Stimulated activated CD8-positive, alpha-beta memory T cell treated with anti-CD3 and anti-CD28 coated beads, Interleukin-7, amount 100 ng/mL, for 24 hours (primary cell): Measurements from ENCODE around the gene LCN10.

ENCODE experiments used
- DNase-seq: peaks from one replicate; pipeline ENCODE4 v3.0.0-alpha.2; 2020; ENCODE audit warnings: low read depth

The LCN10 gene

GRCh38 chr9:136754626-136755301 lies 12.0 kb upstream of the LCN10 start:
- no peak for DNase-seq

- DNase-seq, result no peak
Observed at GRCh38 chr9:136754059-136754572, 11.4 kb upstream of the LCN10 start.

- no peak for DNase-seq
Observed at GRCh38 chr9:136753371-136754058, 10.8 kb upstream of the LCN10 start.

DNA sequence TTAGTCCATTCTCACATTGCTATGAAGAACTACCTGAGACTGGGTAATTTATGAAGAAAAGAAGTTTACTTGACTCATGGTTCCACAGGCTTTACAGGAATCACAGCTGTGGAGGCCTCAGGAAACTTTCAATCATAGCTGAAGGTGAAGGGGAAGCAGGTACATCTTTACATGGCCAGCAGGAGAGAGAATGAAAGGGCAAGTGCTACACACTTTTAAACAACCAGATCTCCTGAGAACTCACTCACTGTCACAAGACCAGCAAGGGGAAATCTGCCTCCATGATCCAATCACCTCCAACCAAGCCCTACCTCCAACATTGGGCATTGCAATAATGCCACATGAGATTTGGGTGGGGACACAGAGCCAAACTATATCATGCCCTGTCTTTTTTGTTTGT lies 9.1 kb upstream of the LCN10 start:
- DNase-seq, result no peak

- no peak for DNase-seq
Observed at GRCh38 chr9:136751244-136751643, 8.5 kb upstream of the LCN10 start.

- no peak for DNase-seq
Observed at GRCh38 chr9:136750526-136750925, 7.8 kb upstream of the LCN10 start.

DNA sequence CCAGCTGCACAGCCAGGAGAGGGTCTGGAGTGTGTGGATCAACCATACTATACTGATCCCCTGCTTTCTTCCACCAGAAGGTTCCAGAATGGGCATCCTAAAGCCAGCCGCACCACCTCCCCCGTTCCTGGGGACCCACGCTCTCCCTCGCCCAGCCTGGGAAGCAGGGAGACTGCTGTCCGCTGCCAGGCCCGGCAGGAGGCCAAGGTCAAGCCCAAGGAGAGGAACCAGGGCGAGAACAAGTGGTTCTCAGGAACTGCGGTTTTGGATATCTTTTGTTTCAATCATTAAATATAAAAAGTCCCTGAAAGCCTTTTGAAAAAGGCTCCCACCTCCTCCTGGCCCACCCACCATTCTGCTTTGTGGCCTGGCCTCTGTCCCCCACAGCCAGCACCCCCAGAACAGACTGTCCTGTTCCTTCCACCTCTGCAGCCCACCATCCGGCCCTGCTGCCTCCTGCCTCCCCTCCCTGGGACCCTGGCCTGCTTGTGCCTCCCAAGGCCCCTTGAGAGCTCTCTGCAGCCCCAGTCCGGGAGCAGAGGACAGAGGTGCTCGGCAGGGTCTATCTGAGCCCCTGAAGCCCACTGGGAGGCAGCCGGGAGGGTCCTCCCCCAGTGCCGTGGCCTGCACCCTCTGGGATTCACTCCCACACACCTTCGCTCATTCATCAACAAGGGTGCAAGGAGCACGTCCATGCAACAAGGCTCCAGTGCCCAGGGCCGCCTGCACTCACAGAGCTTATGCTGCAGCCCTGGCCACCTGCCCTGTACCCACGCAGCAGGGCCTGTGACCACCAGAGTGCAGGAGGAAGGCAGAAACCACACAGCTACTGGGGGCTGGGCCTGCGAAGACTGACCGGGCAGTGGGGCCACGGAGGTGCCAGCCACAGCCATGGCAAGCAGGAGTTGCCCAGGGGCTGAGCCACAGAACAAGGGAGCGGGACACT lies 6.2 kb upstream of the LCN10 start:
- no peak for DNase-seq

GRCh38 chr9:136748201-136748600 lies 5.5 kb upstream of the LCN10 start, which contains the start of gene LCN6:
Gene LCN6, minus strand, starts transcription at chr9:136748525. Its CDS starts 42 bp downstream, at chr9:136748483.
- no peak for DNase-seq

DNA sequence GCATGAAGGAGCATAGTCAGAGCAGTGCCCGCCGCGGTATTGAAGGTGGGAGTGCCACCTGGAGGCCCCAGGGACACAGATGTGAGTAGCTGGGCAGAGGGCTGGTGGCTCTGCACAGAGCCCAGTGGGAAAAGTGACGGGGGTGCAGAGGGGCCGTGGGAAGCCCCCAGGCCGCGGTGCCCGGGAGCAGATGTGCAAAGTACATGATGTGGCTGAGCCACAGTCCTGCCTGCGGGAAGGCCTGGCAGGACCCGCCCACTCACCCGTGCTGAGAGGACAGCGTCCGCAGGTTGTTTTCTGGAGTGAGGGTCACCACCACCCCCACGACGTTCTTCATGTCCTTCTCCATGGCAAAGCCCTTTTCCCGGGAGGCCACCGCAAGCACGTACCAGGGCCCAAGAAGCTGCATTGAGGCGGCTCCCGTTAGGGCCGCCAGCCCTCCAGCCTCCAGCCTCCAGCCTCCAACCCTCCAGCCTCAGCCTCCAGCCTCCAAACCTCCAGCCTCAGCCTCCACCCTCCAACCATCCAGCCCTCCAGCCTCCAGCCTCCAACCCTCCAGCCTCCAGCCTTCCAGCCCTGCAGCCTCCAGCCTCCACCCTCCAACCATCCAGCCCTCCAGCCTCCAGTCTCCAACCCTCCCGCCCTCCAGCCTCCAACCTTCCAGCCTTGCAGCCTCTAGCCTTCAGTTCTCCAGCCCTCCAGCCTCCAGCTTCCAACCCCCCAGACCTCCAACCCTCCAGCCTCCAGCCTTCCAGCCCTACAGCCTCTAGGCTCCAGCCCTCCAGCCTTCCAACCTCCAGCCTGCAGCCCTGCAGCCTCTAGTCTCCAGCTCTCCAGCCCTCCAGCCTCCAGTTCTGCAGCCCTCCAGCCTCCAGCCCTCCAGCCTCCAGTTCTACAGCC lies 4.7 kb upstream of the LCN10 start:
- DNase-seq, result no peak

GRCh38 chr9:136746621-136747020 lies 3.9 kb upstream of the LCN10 start:
- no peak for DNase-seq

DNA sequence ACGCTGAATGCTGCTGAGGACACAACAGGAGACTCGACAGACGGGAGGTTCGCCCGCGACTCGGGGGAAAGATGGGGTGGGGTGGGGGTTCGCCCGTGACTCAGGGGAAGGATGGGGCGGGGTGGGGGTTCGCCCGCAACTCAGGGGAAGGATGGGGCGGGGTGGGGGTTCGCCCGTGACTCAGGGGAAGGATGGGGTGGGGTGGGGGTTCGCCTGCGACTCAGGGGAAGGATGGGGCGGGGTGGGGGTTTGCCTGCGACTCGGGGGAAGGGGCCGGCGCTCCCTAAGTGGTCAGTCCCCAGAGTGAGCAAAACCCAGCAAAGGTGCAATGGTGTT lies 3.4 kb upstream of the LCN10 start:
- DNase-seq, result no peak

- DNase-seq, result no peak
Observed at GRCh38 chr9:136745389-136746154, 2.8 kb upstream of the LCN10 start.

- no peak for DNase-seq
Observed at GRCh38 chr9:136744773-136745172, 2.0 kb upstream of the LCN10 start.

DNA sequence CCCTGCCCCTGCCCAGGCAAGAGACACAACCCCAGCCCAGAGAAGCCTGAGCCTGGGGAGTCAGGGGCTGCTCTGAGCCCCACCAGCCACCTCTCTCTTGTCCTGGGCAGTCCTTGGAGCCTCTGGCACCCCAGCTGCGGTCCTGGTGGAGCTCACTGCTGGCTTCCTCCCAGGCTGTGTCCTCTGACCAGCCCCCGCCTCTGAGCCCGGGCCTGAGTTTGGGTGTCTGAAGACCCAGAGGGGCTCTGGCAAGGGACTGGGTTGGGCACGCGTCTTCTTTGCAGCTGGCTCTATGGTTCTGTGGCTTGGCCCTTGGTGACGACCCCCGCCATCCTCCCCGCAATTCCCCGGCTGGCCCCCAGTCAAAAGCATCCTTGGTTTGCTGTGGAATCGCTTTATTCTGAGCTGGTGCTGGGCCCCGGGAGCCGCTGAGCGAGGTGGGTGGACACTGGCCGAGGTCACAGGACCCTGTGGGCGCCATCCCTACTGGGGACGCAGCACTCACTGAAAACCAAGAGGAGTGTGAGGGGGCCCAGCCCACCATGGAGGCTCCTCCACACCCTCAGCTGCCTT lies 985 bp upstream of the LCN10 start:
- no peak for DNase-seq

GRCh38 chr9:136741883-136742571 lies 713 bp downstream of the LCN10 start:
- no peak for DNase-seq

- DNase-seq, result no peak
Observed at GRCh38 chr9:136740971-136741882, 1.5 kb downstream of the LCN10 start.

DNA sequence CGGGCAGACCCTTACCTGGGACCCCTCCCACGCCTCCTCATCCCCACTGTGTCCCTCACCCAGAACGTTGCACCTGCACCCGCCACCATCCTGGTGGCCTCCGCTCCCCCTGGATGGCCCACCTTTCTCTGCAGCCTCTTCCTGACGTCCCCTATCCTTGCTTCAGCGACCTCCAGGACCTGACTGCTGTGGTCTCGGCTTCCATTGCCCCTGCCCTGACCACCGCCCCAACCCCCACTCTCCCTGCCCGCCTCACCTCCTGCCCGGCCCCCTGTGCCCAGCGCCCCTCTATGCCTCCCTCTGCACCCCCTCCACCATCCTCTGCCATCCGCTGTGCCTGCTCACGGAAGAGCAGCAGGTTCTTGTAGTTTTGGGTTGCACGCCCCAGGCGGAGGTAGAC lies 2.2 kb downstream of the LCN10 start:
- DNase-seq, result no peak

DNA sequence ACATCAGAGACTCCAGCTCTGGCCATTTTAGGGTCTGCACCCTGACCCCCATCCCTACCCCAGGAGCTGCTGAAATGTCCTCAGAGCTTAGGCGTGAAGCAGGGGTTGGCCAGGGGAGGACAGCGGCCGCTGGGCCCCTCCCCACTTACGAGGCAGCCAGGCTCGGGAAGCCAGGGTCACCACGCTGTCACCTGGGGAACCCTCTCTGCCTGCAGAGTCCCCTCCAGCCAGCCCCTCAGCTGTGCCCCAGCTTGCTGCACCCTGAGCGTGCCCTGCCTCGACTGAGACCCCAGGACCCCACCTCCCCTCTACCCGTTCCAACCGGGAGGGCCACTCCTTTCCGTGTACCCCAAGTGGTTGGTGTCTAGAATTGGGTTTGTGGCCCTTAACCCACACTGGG lies 2.7 kb downstream of the LCN10 start:
- DNase-seq, result no peak

DNA sequence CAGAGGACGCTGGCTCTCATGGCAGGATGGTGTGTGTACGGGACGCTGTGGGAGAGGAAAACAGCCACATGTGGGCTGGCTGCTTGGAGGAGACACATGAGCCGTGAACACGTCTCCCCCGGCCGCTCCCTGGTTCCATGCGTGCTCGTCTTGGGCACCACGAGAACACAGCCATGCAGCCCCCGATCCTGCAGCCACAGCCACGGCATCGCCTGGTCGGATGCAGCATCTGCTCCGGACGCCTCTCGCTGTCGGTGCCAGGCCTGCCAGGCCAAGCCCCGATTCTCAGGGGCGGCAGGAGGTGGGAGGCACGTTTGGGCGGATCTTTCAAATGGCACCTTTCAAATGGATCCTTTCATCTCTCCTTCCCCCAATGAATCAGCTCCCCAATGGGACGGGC lies 3.2 kb downstream of the LCN10 start:
- DNase-seq, result no peak
